ENCODE results near the gene CDC45.

CDC45 gene

GRCh38 chr22:19471572-19471971, 8.1 kb upstream of the CDC45 start:
- no peak for DNase-seq

- DNase-seq: no peak
Observed at GRCh38 chr22:19472233-19472632, 7.5 kb upstream of the CDC45 start.

- DNase-seq: no peak
Observed at GRCh38 chr22:19473578-19473977, 6.1 kb upstream of the CDC45 start.

GRCh38 chr22:19476023-19476422, 3.7 kb upstream of the CDC45 start:
- DNase-seq: no peak

- no peak for DNase-seq
Observed at GRCh38 chr22:19477321-19478044, 2.2 kb upstream of the CDC45 start.

GRCh38 chr22:19478045-19478900, 1.4 kb upstream of the CDC45 start:
- DNase-seq: no peak

GRCh38 chr22:19478901-19479354, 792 bp upstream of the CDC45 start, which contains the start of gene UFD1:
TSS of gene UFD1 (minus strand) at chr22:19479193. CDS start at chr22:19479085, 108 bp downstream.
- DNase-seq: peak; percentile 61

GRCh38 chr22:19480173-19480568, 451 bp downstream of the CDC45 start:
- no peak for DNase-seq

- DNase-seq: no peak
Observed at GRCh38 chr22:19480789-19481188, 1.1 kb downstream of the CDC45 start.

- DNase-seq: no peak
Observed at GRCh38 chr22:19482297-19482696, 2.6 kb downstream of the CDC45 start.

GRCh38 chr22:19483481-19484244, 3.9 kb downstream of the CDC45 start:
- DNase-seq: no peak

- no peak for DNase-seq
Observed at GRCh38 chr22:19488285-19488684, 8.6 kb downstream of the CDC45 start.

- no peak for DNase-seq
Observed at GRCh38 chr22:19488884-19489843, 9.4 kb downstream of the CDC45 start.

GRCh38 chr22:19490628-19491230, 11.0 kb downstream of the CDC45 start:
- DNase-seq: no peak

GRCh38 chr22:19492504-19493174, 12.9 kb downstream of the CDC45 start:
- DNase-seq: no peak

GRCh38 chr22:19494001-19494560, 14.4 kb downstream of the CDC45 start:
- DNase-seq: no peak

GRCh38 chr22:19494676-19495173, 15.0 kb downstream of the CDC45 start:
- DNase-seq: no peak

- DNase-seq: no peak
Observed at GRCh38 chr22:19495562-19496323, 16.0 kb downstream of the CDC45 start.

- DNase-seq: no peak
Observed at GRCh38 chr22:19496324-19496630, 16.6 kb downstream of the CDC45 start.

GRCh38 chr22:19497245-19497644, 17.5 kb downstream of the CDC45 start:
- no peak for DNase-seq

All from RPMI8226 (cell line).